Kasumi-1 (cell line): ENCODE data around the gene MT1A.

Experiments used
- DNase-seq, 2 experiments: peaks; one replicate each; lab custom pipeline; 2025; lab: John Stamatoyannopoulos, UW

Gene MT1A

DNA sequence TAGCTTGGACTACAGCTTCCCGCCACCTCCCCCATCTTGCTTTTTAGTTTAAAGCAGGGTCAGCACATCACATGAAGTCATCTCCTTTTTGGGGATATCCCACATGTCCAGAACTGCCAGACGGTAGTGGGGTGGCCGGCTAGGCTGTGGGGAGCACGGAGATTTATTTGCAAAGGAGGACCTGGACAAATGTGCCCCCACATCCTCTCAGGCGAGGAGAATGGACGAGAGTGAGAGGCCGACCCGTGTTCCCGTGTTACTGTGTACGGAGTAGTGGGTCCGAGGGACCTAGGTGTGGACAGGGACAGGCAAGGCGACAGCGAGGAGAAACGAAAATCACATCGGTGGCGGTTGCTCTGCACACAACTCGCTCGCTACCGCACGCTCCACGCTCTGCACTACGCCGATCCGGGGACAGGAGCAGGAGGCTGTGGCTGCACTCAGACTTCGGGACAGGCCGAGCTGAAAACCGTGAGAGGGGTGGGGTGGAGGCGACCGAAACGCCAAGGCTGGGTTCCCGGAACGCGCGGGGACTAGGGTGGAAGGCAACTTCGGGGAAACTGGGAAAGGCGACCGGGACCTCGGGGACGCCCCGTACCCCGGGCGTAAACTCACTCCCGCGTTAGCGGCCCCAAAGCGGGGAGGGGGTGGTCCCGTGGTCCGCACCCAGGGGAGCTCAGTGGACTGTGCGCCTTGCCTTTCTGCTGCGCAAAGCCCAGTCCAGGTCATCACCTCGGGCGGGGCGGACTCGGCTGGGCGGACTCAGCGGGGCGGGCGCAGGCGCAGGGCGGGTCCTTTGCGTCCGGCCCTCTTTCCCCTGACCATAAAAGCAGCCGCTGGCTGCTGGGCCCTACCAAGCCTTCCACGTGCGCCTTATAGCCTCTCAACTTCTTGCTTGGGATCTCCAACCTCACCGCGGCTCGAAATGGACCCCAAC, at the start of gene MT1A:
MT1A (plus strand) TSS at position 853 of the 937 bp plus-strand sequence; CDS start at position 926, 73 bp downstream.
- DNase-seq, result no peak

DNA sequence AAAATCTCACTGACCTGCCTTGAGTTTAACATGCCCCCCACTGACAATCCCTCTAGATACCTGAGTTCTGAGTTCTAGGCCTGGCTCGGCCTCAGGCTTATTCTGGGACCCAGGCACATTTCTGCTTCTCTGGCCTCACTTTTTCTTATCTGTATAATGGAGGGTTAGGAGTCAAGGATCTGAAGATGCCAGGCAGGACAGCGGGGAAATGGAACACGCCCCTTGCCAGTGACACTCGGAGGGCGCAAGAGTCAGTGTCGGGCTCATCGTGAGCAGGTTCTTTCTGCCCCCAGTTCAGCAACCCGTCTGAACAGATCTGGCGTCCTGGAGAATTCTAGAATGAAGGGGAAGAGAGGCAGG, 49.7 kb upstream of the MT1A start:
- DNase-seq, result no peak

DNA sequence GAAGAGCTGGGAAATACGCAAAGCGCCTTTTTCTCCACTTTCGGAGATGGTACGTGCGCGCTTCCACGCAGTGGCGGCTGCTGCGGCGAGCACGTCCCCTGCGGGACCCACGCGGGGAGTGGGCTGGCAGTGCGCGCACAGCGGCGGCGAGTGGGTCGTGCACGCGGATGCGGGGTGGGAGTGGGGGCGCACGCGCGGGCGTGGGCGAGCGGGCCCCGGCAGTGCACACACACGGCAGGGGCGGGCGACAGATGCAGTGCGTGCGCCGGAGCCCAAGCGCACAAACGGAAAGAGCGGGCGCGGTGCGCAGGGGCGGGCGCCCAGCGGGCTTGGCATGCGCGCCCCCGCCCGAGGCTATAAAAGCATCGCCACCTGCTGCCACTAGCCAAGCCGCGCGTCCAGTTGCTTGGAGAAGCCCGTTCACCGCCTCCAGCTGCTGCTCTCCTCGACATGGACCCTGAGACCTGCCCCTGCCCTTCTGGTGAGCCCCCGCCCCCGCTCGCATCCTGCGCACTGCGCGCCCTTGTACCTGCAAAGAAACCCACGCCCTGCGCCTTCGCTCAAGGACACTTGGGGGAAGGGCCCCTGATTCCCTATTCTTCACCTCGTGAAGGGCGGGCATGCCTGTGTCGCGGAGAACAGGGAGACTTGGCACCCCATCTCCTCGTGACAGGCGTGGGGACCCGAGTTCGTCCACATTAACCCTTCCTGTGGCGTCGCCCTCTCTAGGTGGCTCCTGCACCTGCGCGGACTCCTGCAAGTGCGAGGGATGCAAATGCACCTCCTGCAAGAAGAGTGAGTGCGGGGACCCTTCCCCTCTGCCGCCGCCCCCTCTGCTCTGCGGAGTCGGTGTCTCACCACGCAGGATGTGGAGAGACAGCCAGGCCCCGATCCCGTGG, 49.1 kb upstream of the MT1A start, which contains the start of gene MT3:
MT3 (plus strand) TSS at position 388 of the 899 bp plus-strand sequence; CDS start at position 451, 63 bp downstream.
- no peak for DNase-seq

DNA sequence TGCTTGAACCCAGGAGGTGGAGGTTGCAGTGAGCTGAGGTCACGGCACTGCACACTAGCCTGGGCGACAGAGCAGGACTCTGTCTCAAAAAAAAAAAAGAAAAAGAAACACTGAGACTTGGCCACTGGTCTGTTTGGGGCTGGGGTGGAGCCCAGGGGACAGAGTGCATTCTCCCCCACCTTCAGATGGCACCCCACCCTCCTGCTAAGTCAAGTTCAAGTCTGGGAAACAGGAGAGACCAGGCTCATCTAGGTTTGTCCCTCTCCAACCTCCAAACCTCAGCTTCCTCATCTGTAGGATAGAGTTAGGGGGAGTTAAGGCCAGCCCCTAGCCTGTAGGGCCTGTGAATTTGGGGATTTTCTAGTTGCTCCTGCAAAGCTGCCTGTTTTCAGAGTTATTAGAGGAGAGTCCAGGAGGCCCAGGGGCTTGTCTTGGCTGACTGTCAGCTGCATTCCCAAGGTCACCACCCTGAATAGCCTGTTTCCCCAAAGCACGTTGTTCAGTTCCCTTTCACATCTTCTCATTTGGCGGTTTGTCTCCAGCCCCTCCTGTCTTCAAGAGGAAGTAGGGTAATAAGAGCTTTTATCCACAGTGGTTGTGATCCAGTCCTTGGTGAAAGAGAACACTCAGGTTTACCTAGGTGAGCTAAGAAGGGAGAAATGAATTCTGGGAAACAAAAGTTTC, 46.9 kb upstream of the MT1A start:
- peak; percentile 78 to 89 for DNase-seq

DNA sequence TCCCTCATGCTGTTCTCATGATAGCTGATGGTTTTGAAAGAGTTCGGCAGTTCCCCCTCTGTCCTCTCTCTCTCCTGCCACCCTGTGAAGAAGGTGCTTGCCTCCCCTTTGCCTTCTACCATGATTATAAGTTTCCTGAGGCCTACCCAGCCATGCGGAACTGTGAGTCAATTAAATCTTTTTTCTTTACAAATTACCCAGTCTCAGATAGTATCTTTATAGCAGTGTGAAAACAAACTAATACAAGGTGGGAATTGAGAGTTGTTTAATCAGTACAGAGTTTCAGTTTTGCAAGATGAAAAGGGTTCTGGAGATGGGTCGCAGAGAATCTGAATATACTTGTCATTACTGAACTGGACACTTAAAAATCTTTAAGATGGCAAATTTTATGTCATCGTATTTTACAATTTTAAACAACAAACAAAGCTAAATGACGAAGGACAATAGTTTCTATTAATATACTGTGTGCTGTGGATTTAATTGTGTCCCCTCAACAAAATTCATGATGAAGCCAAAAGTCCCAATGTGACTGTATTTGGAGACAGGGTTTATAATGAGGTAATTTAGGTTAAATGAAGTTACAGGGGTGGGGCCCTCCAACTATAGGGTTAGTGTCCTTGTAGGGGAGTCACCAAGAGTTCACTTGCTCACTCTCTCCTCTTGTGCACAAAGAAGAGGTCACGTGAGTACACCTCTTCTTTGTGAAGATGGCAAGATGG, 44.7 kb upstream of the MT1A start:
- no peak for DNase-seq

DNA sequence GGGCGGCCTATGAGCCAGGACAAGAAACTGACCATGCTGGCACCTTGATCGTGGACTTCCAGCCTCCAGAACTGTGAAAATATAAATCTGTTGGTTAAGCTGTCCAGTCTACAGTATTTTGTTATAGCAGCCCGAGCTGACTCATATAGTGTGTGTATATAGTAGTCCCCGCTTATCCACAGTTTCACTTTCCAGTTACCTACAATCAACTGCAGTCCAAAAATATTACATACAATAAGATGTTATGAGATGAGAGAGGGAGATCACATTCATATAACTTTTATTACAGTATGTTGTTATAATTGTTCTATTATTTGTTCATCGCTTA, 44.2 kb upstream of the MT1A start:
- DNase-seq, result no peak

DNA sequence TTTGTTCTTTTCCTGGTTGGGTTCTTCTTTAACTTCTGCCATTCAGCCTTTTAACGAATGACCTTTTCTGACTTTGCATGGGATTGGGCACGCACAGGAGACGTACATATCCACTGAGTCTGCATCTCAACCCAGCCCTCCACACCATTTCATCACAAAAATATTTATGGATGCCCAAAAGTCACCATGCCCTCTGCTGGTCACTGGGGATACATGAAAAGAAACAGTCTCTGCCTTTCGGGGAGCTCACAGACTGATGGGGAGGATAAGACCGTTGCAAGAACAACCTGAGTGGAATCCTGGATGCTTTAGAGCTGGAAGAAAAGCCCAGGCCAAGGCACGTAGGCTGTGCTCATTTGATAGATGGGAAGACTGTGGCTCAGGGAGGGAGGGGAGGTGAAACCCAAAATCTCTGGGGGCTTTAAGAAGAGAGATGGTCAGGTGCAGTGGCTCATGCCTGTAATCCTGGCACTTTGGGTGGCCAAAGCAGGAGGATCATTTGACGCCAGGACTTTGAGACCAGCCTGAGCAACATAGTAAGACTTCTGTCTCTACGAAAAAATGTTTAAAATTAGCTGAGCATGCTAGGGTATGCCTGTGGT, 38.0 kb upstream of the MT1A start:
- DNase-seq, result peak; percentile 61 to 76

- DNase-seq, result no peak
These were observed 37.1 kb upstream of the MT1A start for GRCh38 chr16:56601325-56601724.

GRCh38 chr16:56603589-56603988, 34.9 kb upstream of the MT1A start:
- DNase-seq, result peak; percentile 52 to 63

GRCh38 chr16:56604966-56605365, 33.5 kb upstream of the MT1A start:
- DNase-seq, result no peak

GRCh38 chr16:56605475-56605874, 33.0 kb upstream of the MT1A start:
- DNase-seq, result no peak

GRCh38 chr16:56606071-56606475, 32.4 kb upstream of the MT1A start:
- DNase-seq, result no peak

- DNase-seq, result no peak
These were observed 31.9 kb upstream of the MT1A start for GRCh38 chr16:56606476-56607108.

GRCh38 chr16:56607109-56607618, 31.3 kb upstream of the MT1A start:
- DNase-seq, result peak in 1 of 2 experiments; percentile 15

DNA sequence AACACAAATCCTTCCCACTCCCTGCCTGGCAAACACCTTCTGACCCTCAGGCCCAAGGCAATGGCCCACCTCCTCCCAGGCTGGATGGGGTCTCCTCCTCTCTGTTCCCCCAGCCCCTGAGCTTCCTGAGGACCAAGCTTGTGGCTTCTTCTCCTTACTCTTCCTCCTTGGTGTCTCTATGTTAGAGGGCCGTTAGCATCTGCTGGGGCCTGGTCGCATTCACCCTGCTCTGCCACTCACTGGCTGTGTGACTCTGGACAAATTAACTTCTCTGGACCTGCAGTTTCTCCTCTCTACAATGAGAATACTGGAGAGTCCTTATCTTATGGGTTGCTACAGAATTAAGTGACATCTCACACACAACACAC, 30.8 kb upstream of the MT1A start:
- DNase-seq, result peak in 1 of 2 experiments; percentile 51

- peak; percentile 97 to 99 for DNase-seq
These were observed 30.2 kb upstream of the MT1A start, which contains the start of gene MT2A for GRCh38 chr16:56608043-56608875. TSS of gene MT2A (plus strand) at chr16:56608584. CDS start at chr16:56608656, 72 bp downstream.

- peak in 1 of 2 experiments; percentile 44 for DNase-seq
These were observed 29.5 kb upstream of the MT1A start for GRCh38 chr16:56608876-56609462.

GRCh38 chr16:56609463-56609921, 29.0 kb upstream of the MT1A start:
- DNase-seq, result peak; percentile 81 to 85
